GM21360 (cell line): Measurements from ENCODE around the gene XRCC6.
A peak's percentile ranks its signal among the peaks of the same experiment; 100 is the strongest.
"Not testable (repeated sequence)": the region's sequence is repeated elsewhere in the genome, so short reads cannot be mapped to it uniquely, and the experiment has no call there.

Experiments
- ATAC-seq: cut with Tn5 transposase; IDR thresholded peaks from one replicate; pipeline ENCODE4 v1.9.1; 2021; ENCODE audit warnings: mild to moderate bottlenecking, moderate library complexity; ENCODE audit not compliant: unreplicated experiment

The XRCC6 gene

GRCh38 chr22:41648432-41648831, 27.3 kb downstream of the XRCC6 start:
- ATAC-seq = no peak

GRCh38 chr22:41650229-41650628, 29.1 kb downstream of the XRCC6 start:
- ATAC-seq = no peak

GRCh38 chr22:41650821-41651220, 29.7 kb downstream of the XRCC6 start:
- ATAC-seq = no peak

GRCh38 chr22:41654322-41654721, 33.2 kb downstream of the XRCC6 start:
- no peak for ATAC-seq

- ATAC-seq = no peak
Measured at GRCh38 chr22:41656556-41656955, 35.5 kb downstream of the XRCC6 start.

GRCh38 chr22:41657709-41658108, 36.6 kb downstream of the XRCC6 start:
- ATAC-seq = no peak

GRCh38 chr22:41658869-41659268, 37.8 kb downstream of the XRCC6 start:
- ATAC-seq = no peak

GRCh38 chr22:41659941-41660340, 38.8 kb downstream of the XRCC6 start:
- ATAC-seq = no peak

GRCh38 chr22:41660416-41660815, 39.3 kb downstream of the XRCC6 start:
- ATAC-seq = no peak

GRCh38 chr22:41661088-41661487, 40.0 kb downstream of the XRCC6 start:
- ATAC-seq = no peak

- ATAC-seq = no peak
Measured at GRCh38 chr22:41661713-41662112, 40.6 kb downstream of the XRCC6 start.

GRCh38 chr22:41663594-41663993, 42.5 kb downstream of the XRCC6 start:
- not testable (repeated sequence) for ATAC-seq

- no peak for ATAC-seq
Measured at GRCh38 chr22:41664490-41664889, 43.4 kb downstream of the XRCC6 start.

- ATAC-seq = no peak
Measured at GRCh38 chr22:41664951-41665350, 43.9 kb downstream of the XRCC6 start.

GRCh38 chr22:41668971-41669911, 48.1 kb downstream of the XRCC6 start:
- ATAC-seq = no peak

- not testable (repeated sequence) for ATAC-seq
Measured at GRCh38 chr22:41672096-41672495, 51.0 kb downstream of the XRCC6 start.

GRCh38 chr22:41672780-41673509, 51.9 kb downstream of the XRCC6 start:
- ATAC-seq = no peak

- ATAC-seq = no peak
Measured at GRCh38 chr22:41674846-41675340, 53.8 kb downstream of the XRCC6 start.

GRCh38 chr22:41676134-41676533, 55.0 kb downstream of the XRCC6 start:
- ATAC-seq = no peak

GRCh38 chr22:41681616-41682015, 60.5 kb downstream of the XRCC6 start:
- ATAC-seq = no peak

GRCh38 chr22:41682033-41682807, 61.1 kb downstream of the XRCC6 start:
- peak; percentile 64 for ATAC-seq
